ENCODE results near the gene FAM161A.

FAM161A gene

DNA sequence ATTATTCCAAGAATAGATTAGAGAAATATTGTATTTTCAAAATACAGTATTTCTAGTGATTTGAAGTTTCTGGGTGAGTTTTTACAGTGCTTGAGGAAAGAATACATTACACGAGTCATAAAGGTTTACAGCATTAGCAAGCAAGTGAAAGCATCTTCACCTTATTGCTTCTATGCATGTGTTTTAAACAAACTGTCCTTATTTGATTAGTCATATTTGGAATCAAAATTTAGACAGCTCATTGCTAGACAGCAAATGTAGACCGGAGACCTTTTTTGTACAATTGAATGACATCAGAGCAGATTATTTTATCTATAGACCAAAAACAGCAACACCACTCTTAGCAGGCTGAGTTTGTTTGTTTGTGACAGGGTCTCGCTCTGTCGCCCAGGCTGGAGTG lies 69.2 kb downstream of the FAM161A start:
- DNase-seq (ENCODE audit: low spot score), result no peak

DNA sequence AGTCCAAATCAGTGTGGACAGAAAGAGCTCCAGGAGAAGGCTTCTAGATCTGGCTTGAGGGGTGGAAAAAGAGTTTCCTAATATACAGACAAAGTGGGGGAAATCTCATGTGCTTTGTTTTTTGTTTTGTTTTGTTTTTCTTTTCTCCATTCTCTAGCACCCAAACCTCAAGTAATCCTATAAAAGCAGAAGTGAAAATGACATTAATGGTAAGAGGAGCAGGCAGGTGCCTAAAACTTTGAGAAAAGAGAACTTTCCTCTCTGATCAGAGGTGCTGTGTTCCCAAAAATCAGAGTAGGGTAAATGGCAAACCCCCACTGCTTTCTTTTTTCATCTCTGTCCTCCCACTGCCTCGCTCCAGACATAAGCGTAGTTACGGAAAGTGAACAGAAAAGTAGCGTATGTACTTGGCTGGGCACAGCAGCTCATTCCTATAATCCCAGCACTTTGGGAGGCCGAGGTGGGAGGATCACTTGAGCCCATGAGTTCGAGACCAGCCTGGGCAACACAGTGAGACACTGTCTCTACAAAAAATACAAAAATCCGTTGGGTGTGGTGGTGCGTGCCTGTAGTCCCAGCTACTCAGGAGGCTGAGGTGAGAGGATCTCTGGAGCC lies 77.8 kb downstream of the FAM161A start:
- DNase-seq (ENCODE audit: low spot score), result no peak
